GM12873 (cell line): ENCODE measurements around the gene C1orf74.

Experiments used
- CTCF ChIP-seq: IDR thresholded peaks from 2 replicates; pipeline ENCODE4 v1.5.1; 2012; ENCODE audit warnings: low read depth, mild to moderate bottlenecking, moderate library complexity, low read length, control low read depth; ENCODE audit not compliant: insufficient read depth; ENCODE audit errors: missing control alignments

The C1orf74 gene

GRCh38 chr1:209790286-209791193, 6.2 kb upstream of the C1orf74 start:
- no peak for TF ChIP-seq CTCF

- TF ChIP-seq CTCF: no peak
Measured at GRCh38 chr1:209789245-209789644, 4.9 kb upstream of the C1orf74 start.

GRCh38 chr1:209787551-209787950, 3.2 kb upstream of the C1orf74 start:
- no peak for TF ChIP-seq CTCF

GRCh38 chr1:209786146-209786545, 1.8 kb upstream of the C1orf74 start:
- TF ChIP-seq CTCF: no peak

- no peak for TF ChIP-seq CTCF
Measured at GRCh38 chr1:209785592-209785991, 1.2 kb upstream of the C1orf74 start.

- no peak for TF ChIP-seq CTCF
Measured at GRCh38 chr1:209783386-209783785, 973 bp downstream of the C1orf74 start.

GRCh38 chr1:209780268-209780667, 4.1 kb downstream of the C1orf74 start:
- no peak for TF ChIP-seq CTCF
